NCI-H345 treated with DMSO at 0.1 percent for 48 hours (cell line): Measurements from ENCODE around the gene SLC25A21.
"Not testable (repeated sequence)": the region's sequence is repeated elsewhere in the genome, so short reads cannot be mapped to it uniquely, and the experiment has no call there.

Source experiments
- DNase-seq: peaks from one replicate; lab custom pipeline; 2025; ENCODE audit not compliant: unreplicated experiment; lab: John Stamatoyannopoulos, UW

Gene SLC25A21

DNA sequence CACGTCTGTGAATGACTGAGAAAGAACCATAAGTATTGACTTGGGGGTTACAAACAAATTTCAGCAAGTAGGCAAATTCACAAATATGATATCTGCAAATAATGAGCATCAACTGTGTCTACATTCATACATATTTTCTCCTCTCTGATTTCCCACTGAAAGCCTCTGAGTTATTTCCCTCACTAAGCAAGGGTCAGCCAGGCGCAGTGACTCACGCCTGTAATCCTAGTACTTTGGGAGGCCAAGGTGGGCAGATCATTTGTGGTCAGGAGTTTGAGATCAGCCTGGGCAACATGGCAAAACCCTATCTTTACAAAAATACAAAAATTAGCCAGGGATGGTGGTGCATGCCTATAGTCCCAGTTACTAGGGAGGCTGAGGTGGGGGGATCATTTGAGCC, 80.8 kb downstream of the SLC25A21 start:
- no peak for DNase-seq

DNA sequence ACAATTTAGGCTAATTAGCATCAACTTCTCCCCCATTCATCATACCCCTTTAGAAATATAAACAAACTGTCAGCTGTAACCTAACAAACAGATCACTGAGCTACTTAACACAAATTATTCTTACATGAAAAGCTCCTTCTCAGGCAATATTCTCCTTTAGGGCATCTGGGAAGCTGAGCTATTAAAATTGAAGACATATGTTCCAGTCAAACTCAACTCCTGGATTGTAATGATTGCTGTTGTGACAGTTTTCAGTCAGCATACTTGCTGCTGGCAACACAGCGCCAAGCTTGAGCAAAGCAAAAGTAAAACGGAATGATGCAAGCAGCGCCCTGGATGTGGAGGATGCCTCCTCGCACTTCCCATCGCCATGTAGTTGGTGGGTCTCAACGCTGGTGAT, 82.4 kb downstream of the SLC25A21 start:
- DNase-seq, result no peak

DNA sequence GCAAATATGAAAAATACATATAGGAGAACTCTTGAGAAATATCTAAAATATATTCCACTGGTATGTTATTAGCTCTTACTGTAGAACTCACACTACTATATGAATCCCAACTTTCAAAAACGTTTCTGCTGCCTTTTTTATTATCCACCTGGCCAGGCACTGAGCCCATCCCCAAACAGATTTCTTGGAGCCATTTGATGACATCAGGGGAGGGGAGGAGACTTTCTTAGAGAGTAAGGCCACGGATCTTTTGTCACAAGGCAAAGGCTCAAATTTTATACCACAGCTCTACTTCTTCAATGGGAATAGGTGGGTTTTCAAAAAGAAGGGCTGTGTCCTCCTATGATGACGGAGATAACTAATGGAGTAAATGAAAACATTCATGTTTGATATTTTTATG, 83.0 kb downstream of the SLC25A21 start:
- DNase-seq, result no peak

DNA sequence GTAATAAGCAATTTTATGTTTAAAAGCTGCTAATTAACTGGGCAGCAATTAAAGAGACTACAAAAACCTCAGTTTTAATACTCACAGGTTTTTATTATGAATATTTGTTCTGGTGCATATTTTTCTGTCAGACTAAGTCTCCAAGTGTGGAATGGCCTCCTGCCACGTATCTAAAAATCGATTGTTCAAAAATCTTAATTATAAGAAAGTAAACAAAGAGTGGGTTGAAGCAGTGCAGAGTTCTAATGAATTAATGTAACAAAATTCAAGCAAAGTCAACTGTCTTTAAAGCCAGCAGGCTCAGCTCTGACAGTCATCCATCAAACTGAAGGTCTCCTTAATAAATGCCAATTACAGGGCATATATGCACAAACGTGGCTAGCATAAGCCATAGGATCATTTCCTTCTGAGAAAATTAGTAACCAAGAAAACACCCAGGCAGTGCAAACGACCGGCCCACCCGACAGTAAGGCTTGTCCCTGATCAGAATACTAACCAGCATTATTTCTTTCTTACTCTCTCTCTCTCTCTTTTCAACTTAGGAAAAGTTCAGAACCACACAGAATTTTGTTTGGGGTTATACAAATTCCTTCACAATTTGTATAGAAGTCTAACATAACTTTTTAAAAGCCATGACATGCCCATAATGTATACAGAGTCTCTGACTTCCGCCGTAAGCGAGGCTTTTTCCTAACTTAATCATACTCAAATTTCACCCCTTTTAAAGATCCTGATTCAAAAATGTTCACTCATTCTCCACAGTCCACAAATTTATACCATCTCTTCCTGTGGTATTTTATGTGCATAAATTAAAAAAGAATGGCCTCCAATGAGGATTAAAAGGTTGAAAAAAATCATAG, 83.8 kb downstream of the SLC25A21 start:
- DNase-seq, result no peak

DNA sequence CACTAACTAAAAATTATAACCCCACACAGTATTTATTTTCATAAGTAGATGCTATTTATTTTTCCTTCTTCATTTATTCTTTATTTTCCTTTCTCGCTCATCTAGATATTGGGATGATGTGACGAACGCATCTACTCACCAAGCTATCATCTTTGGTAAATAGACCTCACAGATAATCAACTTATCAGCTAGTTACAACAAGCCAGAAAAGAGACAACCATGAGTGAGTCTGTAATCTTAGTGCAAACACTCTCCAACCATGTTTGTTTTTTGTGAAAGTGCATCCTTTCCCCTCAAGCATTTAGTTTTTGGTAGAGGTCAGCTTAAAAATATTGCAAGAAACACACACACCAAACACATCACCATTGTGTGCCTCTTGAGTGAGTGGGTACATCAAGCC, 84.9 kb downstream of the SLC25A21 start:
- no peak for DNase-seq

DNA sequence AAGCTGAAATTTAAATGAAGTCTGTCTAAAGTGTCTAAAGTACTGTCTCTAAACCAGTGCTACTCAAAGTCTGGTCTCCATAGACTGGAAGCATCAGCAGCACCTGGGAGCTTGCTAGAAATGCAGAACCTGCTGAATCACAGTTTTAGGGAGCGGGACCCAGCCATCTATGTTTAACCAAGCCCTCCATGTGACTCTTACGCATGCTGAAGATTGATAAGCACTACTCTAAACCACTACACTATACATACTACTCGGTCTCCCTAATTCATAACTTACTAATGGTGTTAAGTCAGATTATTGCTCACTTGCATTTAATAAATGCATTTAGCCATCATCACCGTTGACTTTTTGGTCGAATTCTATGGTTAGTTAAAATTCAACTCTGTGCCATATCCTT, 88.8 kb downstream of the SLC25A21 start:
- no peak for DNase-seq

DNA sequence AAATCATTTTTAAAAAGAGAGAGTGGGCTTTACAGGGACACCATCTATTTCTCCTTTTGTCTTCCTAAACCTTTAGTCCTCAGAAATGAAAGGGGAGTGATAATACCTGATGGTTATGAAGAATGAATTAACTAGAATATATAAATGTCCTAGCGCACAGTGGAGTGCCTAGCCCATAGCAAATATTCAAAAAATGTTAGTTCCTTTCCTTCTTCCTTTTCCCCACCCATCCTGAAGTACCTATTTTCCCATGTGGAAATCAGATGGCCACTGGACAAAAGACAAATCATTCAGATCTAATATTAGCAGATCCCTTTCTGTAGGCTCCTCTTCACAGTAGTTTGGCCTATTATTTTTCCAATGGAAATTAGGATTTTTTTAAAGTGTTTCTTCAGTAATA, 90.0 kb downstream of the SLC25A21 start:
- DNase-seq, result no peak

DNA sequence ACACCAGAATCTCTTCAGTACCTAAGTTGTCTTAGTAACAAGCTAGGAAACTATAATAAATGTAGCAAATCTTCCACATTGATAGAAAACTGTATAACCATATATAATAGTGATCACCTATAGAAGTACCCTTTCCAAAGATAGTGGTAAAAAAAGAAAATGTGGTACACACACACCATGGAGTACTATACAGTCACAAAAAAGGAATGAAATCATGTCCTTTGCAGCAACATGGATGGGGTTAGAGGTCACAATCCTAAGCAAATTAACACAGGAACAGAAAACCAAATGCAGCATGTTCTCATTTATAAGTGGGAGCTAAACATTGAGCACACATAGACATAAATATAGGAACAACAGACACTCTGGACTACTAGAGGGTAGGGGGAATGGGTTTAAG, 90.5 kb downstream of the SLC25A21 start:
- DNase-seq, result no peak

DNA sequence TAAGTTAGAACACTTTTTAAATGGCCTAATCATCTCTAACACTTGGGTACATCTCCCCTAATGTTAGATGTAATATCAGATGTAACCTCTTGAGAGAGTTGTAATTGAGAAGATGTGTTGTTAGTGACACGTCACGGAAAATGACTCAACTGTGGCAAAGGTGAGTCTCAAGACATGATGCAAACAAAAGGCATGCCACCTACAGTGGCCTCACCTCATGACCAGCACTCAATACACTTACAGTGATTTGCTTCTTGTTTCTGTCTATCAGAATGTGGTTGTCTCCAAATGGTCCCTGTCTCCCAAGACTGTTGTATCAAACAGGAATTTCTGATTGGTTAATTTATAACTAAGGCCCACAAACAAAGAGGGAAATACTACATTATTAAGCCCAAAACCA, 91.2 kb downstream of the SLC25A21 start:
- DNase-seq, result no peak

DNA sequence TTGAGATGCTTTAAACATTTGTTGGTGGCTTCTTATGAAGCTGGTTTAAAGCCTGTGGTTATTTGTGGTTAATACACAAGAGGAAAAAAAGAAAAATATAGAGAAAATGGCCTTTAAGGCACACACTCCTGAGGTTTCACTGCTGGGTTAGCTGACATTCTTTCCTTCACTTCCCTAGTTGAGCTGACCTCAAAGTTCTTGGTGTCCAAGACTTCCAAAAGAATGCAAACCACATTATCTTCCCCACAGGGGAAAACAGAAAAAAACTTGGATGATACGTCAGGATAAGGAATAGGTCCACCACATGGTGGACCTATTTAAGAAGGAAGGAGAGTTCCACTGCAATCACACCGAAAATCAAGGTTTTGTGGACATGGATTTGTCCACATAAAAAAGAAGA, 94.3 kb downstream of the SLC25A21 start:
- DNase-seq, result no peak

DNA sequence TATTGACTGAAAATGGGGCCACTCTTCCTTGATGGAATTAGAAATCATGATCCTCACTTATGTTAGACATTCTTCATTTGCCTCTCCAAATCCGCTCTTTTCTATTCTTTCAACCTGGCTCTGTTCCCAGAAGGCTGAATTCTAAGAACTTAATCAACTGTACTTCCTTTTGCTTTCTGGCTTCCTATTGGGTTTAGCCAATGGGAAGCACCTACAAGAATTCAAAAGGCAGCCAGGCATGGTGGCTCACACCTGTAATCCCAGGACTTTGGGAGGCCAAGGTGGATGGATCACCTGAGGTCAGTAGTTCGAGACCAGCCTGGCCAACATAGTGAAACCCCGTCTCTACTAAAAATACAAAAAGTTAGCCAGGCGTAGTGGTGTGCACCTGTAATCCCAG, 98.1 kb downstream of the SLC25A21 start:
- not testable (repeated sequence) for DNase-seq

DNA sequence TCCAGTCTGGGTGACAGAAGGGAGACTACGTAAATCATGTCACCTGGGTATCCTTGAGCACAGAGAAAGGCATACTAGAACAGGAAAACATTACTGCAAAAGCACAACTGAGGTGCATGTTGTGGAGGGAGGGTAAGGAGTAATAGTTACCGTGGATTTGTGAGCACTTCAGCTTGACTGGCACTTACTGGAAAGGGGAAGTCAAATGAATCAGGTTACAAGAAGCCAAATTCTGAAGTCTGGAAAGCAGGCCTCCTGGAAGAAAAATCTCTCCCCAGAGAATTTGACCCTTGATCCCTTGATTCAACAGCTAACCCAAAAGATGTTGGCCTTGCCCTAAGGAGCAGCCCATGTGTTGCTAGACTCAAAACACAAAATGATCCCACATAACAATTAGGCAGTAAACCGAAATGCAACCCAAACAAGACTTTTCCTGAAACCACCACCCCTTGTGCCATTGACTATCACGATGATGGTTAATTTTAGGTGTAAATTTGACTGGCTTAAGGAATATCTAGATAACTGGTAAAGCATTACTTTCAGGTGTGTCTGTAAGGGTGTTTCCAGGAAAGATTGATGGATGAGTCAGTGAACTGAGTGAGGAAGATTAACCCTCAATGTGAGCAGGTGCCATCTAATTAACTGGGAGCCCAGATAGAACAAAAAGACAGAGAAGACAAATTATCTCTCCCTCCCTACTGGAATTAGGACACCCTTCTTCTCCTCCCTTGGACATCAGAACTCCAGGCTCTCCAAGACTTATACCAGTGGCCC, 108.8 kb downstream of the SLC25A21 start:
- no peak for DNase-seq

DNA sequence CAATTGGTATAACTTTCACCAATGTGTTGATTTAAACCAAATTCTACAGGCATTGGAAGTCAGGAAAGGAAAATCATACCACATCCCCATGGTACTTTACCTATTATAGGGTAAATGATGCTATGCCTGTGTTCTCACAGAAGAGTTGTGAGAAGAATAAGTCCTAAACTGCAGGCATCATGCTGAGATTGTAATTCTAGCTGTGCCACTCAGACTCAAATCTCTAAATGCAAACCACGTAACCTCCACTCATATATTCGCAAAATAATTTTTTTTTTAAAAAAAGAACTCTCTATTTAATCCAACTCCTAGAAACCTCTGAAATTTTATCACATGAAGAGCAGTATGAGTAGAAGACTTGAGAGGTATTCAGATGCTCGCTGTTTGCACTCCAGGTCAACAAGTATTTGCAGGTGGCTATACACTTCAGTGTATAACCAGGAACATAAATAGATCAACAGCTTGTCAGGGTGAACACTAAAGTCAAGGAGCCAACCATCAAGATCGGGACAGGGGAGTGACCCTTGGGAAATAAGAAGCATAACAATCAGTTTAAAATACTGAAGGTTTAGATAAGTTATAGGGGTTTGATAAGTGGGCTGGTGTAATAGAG, 110.1 kb downstream of the SLC25A21 start:
- no peak for DNase-seq

DNA sequence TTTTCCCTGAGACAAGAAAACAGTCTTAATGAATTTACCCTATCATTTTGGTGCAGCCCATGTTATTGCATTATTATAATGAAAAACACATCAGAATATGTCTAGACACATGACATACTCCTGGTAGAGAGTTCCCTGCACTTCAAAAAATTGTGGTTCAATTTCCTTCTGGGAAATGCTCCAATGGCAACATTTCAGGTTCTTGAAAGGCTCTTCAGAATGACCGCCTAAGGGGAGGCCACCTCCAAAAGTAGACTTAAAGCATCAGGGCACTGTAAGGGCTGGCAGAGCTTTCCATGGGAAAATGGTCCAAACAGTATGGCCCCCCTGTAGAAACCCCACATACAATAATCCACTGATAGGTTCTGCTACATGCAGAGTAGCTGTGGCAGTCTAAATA, 110.7 kb downstream of the SLC25A21 start:
- DNase-seq, result no peak

DNA sequence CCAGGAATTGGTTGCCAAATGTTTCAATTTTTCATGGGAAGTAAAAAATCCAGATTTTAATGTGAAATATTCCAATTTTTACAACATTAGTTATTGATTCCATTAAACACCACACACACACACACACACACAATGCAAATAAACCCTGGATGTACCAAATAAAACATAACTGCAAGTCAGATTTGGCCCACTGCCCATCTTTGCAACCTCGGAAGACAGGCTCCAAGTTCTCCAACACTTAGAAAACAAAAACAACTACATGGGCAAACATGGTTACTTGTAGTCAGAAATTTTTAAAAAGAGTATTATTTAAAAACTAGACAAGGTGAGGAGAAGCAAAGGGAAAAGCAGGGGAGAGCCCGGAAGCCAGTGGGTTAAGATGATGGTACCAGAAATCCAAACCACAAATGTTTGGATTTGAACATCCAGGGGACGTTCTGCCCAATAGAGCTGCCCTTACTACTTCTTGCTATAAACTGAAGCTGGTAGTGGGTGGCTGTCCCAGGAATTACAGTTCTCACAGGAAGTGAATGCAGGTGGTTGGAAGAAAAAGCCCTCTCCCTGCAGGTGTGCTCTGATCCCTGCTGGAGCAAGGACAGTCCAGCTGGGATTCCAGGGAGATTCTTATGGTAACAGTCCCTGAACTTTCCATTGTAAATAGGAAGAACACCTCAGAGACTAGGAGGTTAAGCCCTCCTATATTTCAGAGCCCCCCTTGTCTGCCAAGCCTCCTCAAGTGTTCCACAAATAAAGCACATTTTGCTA, 111.7 kb downstream of the SLC25A21 start:
- DNase-seq, result no peak

DNA sequence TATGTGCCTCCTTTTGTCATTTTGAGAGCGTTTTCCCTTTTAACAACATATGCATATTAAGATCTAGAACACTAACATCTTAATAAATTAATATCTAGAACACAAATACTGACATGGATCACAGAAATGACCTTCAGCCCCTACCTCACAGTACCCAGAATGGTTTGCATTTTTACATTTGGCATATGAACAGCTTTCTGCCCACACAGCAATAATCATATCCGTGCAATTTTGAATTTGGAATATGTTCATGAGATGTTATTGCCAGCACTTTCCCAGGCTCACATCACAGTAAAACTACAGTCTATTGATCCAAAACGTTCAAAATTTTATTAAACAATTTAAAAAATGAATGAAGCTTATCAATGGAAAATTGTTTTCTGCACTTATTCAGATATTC, 114.6 kb downstream of the SLC25A21 start:
- no peak for DNase-seq

DNA sequence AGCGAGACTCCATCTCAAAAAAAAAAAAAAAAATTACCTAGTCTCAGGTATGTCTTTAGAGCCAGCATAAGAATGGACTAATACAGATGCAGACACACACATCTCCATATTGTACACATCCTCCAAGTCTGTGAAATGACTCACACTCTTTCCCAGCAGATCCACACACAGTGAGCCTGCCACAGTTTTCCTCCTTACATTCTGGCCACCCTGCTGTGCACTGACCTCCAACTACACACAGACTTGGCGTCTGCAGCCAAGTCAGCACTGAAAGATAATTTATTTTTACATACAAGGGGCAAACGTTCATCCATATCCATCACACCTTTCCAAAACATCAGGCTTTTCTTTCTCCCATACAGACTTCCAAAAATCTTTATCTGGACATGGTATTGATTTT, 115.9 kb downstream of the SLC25A21 start:
- no peak for DNase-seq

DNA sequence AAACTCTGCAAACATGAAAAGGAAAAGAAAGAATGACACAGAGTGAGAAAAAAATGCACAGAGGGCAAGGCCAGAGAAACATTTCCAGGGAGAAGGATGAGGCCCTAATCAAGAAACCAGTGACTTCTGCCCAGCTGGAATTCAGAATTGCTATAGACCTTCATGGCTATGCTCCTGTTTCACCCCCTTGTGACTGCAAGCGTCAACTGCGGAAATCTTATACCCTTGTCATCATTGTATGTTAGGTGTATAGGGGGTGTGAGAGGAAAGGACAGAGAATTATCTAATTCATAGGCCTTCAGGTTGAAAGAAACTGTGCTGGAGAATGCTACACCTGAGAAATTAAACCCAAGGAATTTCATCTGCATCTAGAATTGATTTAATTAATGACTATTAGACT, 117.5 kb downstream of the SLC25A21 start:
- DNase-seq, result no peak

DNA sequence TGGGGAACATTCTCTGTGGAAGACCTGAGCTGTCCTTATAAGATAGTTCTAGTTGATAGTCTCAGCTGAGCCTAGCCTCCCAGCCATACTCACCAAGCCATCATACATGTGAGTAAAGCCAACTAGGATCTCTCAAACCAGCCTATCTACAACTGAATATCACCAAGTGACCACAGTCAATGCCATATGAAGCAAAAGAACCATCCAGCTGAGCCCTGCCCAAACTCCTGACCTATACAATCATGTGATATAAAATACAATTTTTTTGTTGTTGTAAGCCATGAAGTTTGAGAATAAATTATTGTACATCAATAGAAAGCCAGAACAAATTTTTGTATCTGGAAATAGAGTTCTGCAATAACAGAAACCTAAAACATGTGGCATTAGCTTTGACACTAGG, 118.3 kb downstream of the SLC25A21 start:
- no peak for DNase-seq

DNA sequence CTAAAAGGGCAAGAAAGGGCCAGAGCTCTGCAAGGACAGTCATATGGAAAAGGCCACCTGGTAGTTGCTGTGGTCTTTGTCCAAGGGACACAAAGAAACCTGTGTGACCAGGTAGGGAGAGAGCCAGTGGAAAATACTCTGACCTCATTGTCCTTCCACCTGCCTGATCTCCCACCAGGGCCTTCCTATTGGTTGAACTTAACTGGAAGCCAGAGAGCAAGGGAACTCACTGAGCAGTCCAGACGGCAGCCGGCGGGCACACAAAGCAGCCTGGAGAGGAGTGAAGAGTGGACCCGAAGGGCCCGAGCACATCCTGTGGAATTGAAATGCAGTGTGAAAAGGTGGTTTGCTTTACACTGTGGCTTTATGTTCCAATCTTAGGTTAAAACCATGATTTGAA, 120.7 kb downstream of the SLC25A21 start:
- no peak for DNase-seq

DNA sequence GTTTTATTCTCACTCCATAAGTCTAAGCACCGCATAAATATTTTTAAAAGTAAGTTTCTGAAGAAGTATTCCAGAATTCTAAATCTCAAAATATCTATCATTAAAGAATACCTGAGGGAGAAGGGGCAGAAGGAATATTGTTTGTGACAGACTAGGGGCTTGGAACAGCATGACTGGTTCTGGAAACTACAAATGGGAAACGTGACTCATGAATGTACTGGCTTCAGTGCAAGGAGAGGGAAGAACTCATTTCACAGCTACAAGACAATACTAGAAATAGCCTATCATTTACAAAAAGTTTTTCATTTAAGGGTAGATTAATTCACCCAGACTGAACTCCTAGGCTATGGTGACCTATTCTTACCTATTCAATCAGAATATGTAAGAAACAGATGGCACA, 121.3 kb downstream of the SLC25A21 start:
- no peak for DNase-seq
